ENCODE measurements around the gene RBM17.

Gene RBM17

GRCh38 chr10:6115411-6115810 lies 26.6 kb downstream of the RBM17 start:
- DNase-seq (ENCODE audit: extremely low read depth, low read depth): no peak
- TF ChIP-seq CTCF (IDR thresholded peaks at IDR 0.05; ENCODE audit: low read depth, low read length): no peak

- DNase-seq (ENCODE audit: extremely low read depth, low read depth): no peak
- no peak for TF ChIP-seq CTCF (IDR thresholded peaks at IDR 0.05; ENCODE audit: low read depth, low read length)
Observed at GRCh38 chr10:6115824-6116350, 27.1 kb downstream of the RBM17 start.

- no peak for TF ChIP-seq CTCF (IDR thresholded peaks at IDR 0.05; ENCODE audit: low read depth, low read length)
Observed at GRCh38 chr10:6116806-6117205, 28.0 kb downstream of the RBM17 start.

GRCh38 chr10:6117711-6118110 lies 28.9 kb downstream of the RBM17 start:
- no peak for DNase-seq (ENCODE audit: extremely low read depth, low read depth)
- no peak for TF ChIP-seq CTCF (IDR thresholded peaks at IDR 0.05; ENCODE audit: low read depth, low read length)

More at GRCh38 chr10:6116806-6117205, 28.0 kb downstream of the RBM17 start:
- no peak for DNase-seq (ENCODE audit: extremely low read depth, low read depth)

- no peak for TF ChIP-seq CTCF (IDR thresholded peaks at IDR 0.05; ENCODE audit: low read depth, low read length)
- no peak for DNase-seq (ENCODE audit: extremely low read depth, low read depth)
Observed at GRCh38 chr10:6119423-6119822, 30.6 kb downstream of the RBM17 start.

- TF ChIP-seq CTCF (IDR thresholded peaks at IDR 0.05; ENCODE audit: low read depth, low read length): no peak
- DNase-seq (ENCODE audit: extremely low read depth, low read depth): no peak
Observed at GRCh38 chr10:6119962-6120361, 31.1 kb downstream of the RBM17 start.

GRCh38 chr10:6120691-6121090 lies 31.9 kb downstream of the RBM17 start:
- DNase-seq (ENCODE audit: extremely low read depth, low read depth): no peak
- TF ChIP-seq CTCF (IDR thresholded peaks at IDR 0.05; ENCODE audit: low read depth, low read length): no peak
